HG02981 (cell line): ENCODE results near the gene HERC2.
A peak's percentile ranks its signal among the peaks of the same experiment; 100 is the strongest.

Source experiments
- ATAC-seq: cut with Tn5 transposase; IDR thresholded peaks from one replicate; pipeline ENCODE4 v1.9.1; 2021; ENCODE audit warnings: mild to moderate bottlenecking, moderate library complexity; ENCODE audit not compliant: unreplicated experiment

Gene HERC2

GRCh38 chr15:28101201-28101600 is 220.8 kb downstream of the HERC2 start:
- ATAC-seq: no peak

- no peak for ATAC-seq
These were observed 221.3 kb downstream of the HERC2 start for GRCh38 chr15:28100516-28101195.

GRCh38 chr15:28099555-28100140 is 222.3 kb downstream of the HERC2 start:
- no peak for ATAC-seq

GRCh38 chr15:28098766-28099554 is 223.0 kb downstream of the HERC2 start, which contains the start of gene OCA2:
OCA2 (minus strand) TSS chr15:28099315; CDS start chr15:28081874, 17,441 bp downstream.
- ATAC-seq: no peak

GRCh38 chr15:28098360-28098765 is 223.6 kb downstream of the HERC2 start:
- ATAC-seq: no peak

- no peak for ATAC-seq
These were observed 224.2 kb downstream of the HERC2 start for GRCh38 chr15:28097656-28098359.

GRCh38 chr15:28096670-28097431 is 225.1 kb downstream of the HERC2 start:
- ATAC-seq: no peak

GRCh38 chr15:28096411-28096669 is 225.6 kb downstream of the HERC2 start:
- ATAC-seq: no peak

GRCh38 chr15:28094732-28095521 is 227.1 kb downstream of the HERC2 start:
- no peak for ATAC-seq

GRCh38 chr15:28093752-28094535 is 228.0 kb downstream of the HERC2 start:
- ATAC-seq: no peak

GRCh38 chr15:28091313-28091712 is 230.7 kb downstream of the HERC2 start:
- no peak for ATAC-seq

GRCh38 chr15:28086175-28086703 is 235.7 kb downstream of the HERC2 start:
- peak; percentile 99 for ATAC-seq

- peak; percentile 23 for ATAC-seq
These were observed 236.3 kb downstream of the HERC2 start for GRCh38 chr15:28085489-28086174.

- ATAC-seq: no peak
These were observed 237.4 kb downstream of the HERC2 start for GRCh38 chr15:28084547-28084946.

GRCh38 chr15:28082891-28083684 is 238.9 kb downstream of the HERC2 start:
- ATAC-seq: no peak

GRCh38 chr15:28081594-28081993 is 240.4 kb downstream of the HERC2 start:
- no peak for ATAC-seq

GRCh38 chr15:28080386-28080785 is 241.6 kb downstream of the HERC2 start:
- no peak for ATAC-seq
